Prostate gland (tissue), 2 donors: ENCODE results near the gene MS4A6E. TPM values are rescaled to one million over a fixed set of nuclear protein-coding genes. Genes with fewer than 3 reads are reported as not detected.

Source experiments
- DNase-seq: peaks from one replicate; pipeline ENCODE4 v3.0.0-alpha.2; 2019; ENCODE audit warnings: low spot score
- H3K27ac ChIP-seq, 2 donors: fragments of 200-600 bp; sonication (generic); 2 replicates each; pipeline ENCODE4 v1.5.1; 2017 to 2019
- H3K27me3 ChIP-seq: fragments of 200-600 bp; sonication (generic); replicated peaks from 2 replicates; pipeline ENCODE4 v1.5.1; 2019; ENCODE audit not compliant: insufficient read depth
- H3K36me3 ChIP-seq, 2 donors: fragments of 200-600 bp; sonication (generic); 1 replicate in 1 of 2; 2 replicates in 1 of 2; pipeline versions ENCODE4 v1.5.1 to v1.8.1; 2017 to 2019
- H3K4me1 ChIP-seq: fragments of 200-600 bp; sonication (generic); replicated peaks from 2 replicates; pipeline ENCODE4 v1.5.1; 2019
- H3K4me3 ChIP-seq, 2 donors: fragments of 200-600 bp; sonication (generic); 2 replicates each; pipeline ENCODE4 v1.5.1; 2017 to 2019
- H3K9me3 ChIP-seq: fragments of 200-600 bp; sonication (generic); 2 replicates; pipeline ENCODE4 v1.5.1; 2017
- CTCF ChIP-seq, 4 experiments: fragments of 200-600 bp in 2 of 4; fragments of 450-650 bp in 2 of 4; sonication (generic) in 2 of 4; IDR thresholded peaks; 1 replicate in 3 of 4; 2 replicates in 1 of 4; pipeline ENCODE4 v1.5.1; 2016 to 2019; ENCODE audit warnings: antibody characterized with exemption in 4 of 4, mild to moderate bottlenecking in 2 of 4, moderate library complexity in 2 of 4
- POLR2A ChIP-seq: fragments of 450-650 bp; IDR thresholded peaks from one replicate; pipeline ENCODE4 v1.6.1; 2016; ENCODE audit warnings: antibody characterized with exemption, mild to moderate bottlenecking
- POLR2AphosphoS5 ChIP-seq: sonication (generic); formaldehyde crosslinking; IDR thresholded peaks from one replicate; pipeline ENCODE4 v1.6.1; 2017; ENCODE audit warnings: antibody characterized with exemption
- WGBS: methylation state at CpG from one replicate; pipeline ENCODE4 v1.1.5; 2018; 5-methylcytosine and 5-hydroxymethylcytosine counted together
- intact Hi-C: fragments of 100-400 bp; cut with DNase I; formaldehyde crosslinking; loops from one replicate; pipeline ENCODE4 v1.14.2; 2022
- total RNA-seq, 2 donors: library from RNA; depleted of rRNA; stranded (reverse); fragments of >200 nt; gene quantifications; one replicate each; pipeline ENCODE4 v1.1.0, GENCODE V29; 2016

MS4A6E gene
- total RNA-seq, 2 donors from 2014 or later: 1.4 TPM; not detected in 1

DNA sequence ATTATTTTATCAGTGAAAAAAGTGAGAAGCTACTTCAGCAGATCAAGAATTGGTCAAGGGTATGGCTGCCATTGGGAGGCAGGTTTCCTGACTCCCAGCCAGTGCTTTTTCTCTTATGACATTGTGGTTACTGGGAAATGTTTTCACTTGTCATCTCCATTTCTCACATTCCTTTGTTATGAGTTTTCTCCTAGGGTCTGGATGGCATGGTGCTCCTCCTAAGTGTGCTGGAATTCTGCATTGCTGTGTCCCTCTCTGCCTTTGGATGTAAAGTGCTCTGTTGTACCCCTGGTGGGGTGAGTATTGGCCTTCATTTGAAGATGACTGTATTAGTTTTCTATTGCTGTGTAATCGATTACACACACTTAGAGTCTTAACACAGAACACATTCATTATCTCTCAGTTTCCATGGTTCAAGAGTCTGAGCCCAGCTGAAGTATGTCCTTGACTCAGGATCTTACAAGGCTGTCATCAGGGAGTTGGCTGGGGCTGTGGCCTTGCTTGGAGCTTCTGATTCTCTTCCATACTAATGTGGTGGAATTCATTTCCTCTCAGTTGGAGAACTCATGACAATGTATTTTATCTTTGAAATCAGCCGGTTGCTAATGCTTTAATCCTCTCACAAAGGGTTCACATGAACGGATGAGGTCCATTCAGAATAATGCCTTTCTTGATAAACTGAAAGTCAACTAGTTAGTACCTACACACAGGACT, 21.0 kb upstream of the MS4A6E start:
- Histone ChIP-seq H3K27ac (no peak overlapping the region), H3K36me3 (no peaks in the 10 kb centered on the region), H3K4me1 (no peaks in the 10 kb centered on the region), H3K9me3 (no peaks in the 10 kb centered on the region), H3K27me3 (no peaks in the 10 kb centered on the region), H3K4me3 (no peak overlapping the region)
- DNase-seq: no peak
- TF ChIP-seq POLR2A (no peak), CTCF (IDR thresholded peaks at IDR 0.05) (no peak), POLR2AphosphoS5 (no peak)
- intact Hi-C loops: no loop called here
- WGBS: 66% methylated on average over 3 of the region's 3 CpGs

- 86% methylated on average over 3 of the region's 3 CpGs for WGBS
- intact Hi-C loops: no loop called here
- no peak overlapping the region for H3K27ac ChIP-seq
Observed at GRCh38 chr11:60307507-60308195, 19.4 kb upstream of the MS4A6E start.

DNA sequence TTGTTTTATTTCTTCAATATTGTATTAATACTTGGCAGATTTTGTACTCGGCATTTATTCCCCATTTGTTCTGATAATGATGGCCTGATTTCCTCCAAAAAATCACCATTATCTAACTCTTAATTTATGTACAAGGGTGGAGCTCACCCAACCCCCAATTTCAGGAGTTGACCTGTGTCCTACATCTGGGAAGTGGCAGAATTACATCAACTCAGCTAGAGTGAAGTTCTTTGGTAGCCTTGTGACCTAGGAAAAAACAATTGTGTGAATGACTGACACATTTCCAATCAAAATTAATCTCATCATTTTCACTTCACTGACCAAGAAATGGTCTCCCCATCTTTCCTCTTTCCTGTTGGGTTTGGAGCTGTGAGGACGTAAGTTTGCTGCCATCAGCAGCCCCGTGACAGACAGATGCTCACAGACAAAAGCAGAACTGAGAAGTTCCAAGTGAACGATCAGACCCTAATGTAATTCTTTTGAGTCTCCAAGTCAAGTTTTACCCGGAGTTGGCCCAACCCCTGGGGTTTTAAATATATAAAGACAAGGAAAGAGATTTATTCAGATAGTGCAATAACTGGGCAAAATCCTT, 16.6 kb upstream of the MS4A6E start:
- no peaks in the 10 kb centered on the region for H3K36me3 ChIP-seq
- no peak overlapping the region for H3K4me3 ChIP-seq
- no peaks in the 10 kb centered on the region for H3K9me3 ChIP-seq
- WGBS: 55% methylated on average over 5 of the region's 5 CpGs
- intact Hi-C loops: no loop called here
- no peak for DNase-seq
- H3K27ac ChIP-seq: no peak overlapping the region
- H3K27me3 ChIP-seq: no peaks in the 10 kb centered on the region
- TF ChIP-seq CTCF (IDR thresholded peaks at IDR 0.05) (no peak), POLR2A (no peak), POLR2AphosphoS5 (no peak)
- no peaks in the 10 kb centered on the region for H3K4me1 ChIP-seq

More at GRCh38 chr11:60307507-60308195, 19.4 kb upstream of the MS4A6E start:
- Histone ChIP-seq H3K9me3 (no peaks in the 10 kb centered on the region), H3K36me3 (no peaks in the 10 kb centered on the region), H3K4me1 (no peaks in the 10 kb centered on the region), H3K27me3 (no peaks in the 10 kb centered on the region), H3K4me3 (no peak overlapping the region)
- TF ChIP-seq POLR2A: no peak
- TF ChIP-seq CTCF (IDR thresholded peaks at IDR 0.05): no peak
- TF ChIP-seq POLR2AphosphoS5: no peak
- DNase-seq: no peak

- intact Hi-C loops: no loop called here
- no peaks in the 10 kb centered on the region for H3K4me1 ChIP-seq
- 58% methylated on average over 2 of the region's 2 CpGs for WGBS
- DNase-seq: no peak
- no peak overlapping the region for H3K4me3 ChIP-seq
- H3K27ac ChIP-seq: no peak overlapping the region
- no peaks in the 10 kb centered on the region for H3K36me3 ChIP-seq
- TF ChIP-seq CTCF (IDR thresholded peaks at IDR 0.05) (no peak), POLR2AphosphoS5 (no peak), POLR2A (no peak)
- H3K27me3 ChIP-seq: no peaks in the 10 kb centered on the region
- no peaks in the 10 kb centered on the region for H3K9me3 ChIP-seq
Observed at GRCh38 chr11:60314635-60315321, 12.3 kb upstream of the MS4A6E start.
